ENCODE results near the gene VCAM1.

Gene VCAM1, protein sequence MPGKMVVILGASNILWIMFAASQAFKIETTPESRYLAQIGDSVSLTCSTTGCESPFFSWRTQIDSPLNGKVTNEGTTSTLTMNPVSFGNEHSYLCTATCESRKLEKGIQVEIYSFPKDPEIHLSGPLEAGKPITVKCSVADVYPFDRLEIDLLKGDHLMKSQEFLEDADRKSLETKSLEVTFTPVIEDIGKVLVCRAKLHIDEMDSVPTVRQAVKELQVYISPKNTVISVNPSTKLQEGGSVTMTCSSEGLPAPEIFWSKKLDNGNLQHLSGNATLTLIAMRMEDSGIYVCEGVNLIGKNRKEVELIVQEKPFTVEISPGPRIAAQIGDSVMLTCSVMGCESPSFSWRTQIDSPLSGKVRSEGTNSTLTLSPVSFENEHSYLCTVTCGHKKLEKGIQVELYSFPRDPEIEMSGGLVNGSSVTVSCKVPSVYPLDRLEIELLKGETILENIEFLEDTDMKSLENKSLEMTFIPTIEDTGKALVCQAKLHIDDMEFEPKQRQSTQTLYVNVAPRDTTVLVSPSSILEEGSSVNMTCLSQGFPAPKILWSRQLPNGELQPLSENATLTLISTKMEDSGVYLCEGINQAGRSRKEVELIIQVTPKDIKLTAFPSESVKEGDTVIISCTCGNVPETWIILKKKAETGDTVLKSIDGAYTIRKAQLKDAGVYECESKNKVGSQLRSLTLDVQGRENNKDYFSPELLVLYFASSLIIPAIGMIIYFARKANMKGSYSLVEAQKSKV

DNA sequence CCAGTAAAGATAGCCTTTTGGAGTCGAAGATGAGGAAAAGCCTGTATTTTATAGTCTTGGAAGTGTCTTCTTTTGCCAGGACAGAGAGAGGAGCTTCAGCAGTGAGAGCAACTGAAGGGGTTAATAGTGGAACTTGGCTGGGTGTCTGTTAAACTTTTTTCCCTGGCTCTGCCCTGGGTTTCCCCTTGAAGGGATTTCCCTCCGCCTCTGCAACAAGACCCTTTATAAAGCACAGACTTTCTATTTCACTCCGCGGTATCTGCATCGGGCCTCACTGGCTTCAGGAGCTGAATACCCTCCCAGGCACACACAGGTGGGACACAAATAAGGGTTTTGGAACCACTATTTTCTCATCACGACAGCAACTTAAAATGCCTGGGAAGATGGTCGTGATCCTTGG, at the start of gene VCAM1:
TSS of gene VCAM1 (plus strand) at position 253 of the 400 bp plus-strand sequence. CDS start at position 372, 119 bp downstream.
- DNase-seq = peak; percentile 2

DNA sequence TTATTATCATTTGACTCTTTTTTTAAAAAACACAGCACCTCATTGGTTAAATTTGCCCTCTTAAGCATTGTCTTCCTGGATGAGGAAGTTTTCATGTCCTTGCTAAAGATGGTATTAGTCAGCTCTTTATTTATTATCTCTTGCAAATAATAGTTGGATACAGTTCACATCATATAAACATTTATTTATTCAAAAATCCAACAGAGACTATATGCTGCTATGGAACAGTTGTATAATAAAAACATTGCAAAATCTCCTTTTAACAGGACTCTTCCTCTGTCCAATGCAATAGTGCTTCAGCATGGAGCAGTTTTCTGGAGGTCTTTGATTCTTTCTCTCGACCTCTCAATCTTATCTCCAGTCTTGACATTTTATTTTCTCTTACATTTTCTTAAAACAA, 49.5 kb upstream of the VCAM1 start:
- no peak for DNase-seq

DNA sequence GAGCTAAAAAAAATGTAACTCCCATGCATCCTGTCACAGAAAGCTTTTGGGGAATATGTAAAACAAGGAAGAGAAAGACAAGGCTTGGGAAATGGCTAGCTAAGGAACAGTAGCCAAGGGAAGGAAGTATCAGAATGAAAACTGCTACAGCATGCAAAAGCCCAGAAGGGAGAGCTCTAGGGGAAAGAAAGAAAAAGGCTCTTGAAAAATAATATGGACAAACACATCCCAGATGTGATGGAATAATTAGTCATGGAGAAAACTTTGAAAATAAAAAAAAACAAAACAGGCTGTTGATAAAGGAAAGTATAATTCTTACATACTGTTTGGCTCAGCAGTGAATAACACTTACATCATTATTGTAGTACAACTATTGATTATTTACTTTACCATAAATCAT, 47.9 kb upstream of the VCAM1 start:
- no peak for DNase-seq

DNA sequence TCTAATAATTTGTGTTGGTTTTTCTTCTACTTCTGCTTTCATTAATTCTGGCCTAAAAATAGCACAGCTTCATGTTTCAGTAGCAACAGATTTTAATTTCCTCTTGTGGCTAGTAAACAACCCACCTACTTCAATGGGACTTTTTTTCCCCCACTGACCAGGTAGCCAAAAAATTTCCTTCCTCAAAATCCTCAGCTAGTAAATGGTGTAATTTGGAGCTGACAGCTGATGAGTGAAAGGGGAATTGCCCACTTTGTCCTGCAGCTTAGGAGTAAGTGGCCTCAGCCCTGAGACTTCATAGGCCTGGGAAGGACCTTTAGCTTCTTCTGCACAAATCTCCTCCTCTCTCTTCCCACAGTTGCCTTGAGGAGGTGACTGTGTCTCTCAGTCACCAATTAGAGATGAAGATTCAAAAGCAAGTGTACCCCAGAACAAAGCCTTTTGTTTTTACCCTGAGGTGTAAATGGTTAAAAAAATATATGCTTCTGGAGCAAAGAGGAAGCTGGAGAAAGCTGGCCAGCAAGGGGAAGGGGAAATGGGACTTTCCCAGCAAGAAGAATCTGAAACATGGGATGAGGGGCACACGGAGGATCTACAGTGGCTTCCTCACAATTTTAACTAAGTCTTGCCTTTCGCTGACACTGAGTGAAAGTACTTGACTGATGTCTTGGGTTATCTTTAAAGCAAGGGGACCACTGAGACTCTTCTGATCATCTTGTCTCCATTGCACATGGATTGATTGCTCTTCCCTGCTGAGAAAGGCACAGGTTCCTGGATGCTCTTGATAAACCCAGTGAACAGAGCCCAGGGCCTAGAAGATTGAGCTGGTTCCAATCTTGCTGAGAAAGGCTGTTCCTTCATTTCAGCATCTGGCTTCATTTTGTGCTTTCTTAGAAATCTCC, 35.8 kb upstream of the VCAM1 start:
- DNase-seq = no peak

DNA sequence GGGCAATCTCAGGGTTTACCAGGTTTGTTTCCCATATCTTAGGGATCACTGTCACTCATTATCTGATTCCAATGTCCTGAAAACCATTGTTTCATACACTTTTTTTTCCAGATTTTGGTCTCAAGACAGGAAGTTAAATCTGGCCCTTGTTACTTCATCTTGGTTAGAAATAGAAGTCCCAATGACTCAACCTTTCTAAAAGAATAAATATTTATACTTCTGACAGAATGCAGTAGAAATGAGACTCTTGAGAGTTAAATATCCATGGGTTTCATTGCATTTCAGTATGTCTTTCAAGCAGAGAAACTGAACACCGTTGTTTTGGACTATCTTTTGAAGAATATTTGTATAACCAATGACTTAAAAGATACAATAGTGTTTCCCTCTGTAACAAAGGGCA, 19.8 kb upstream of the VCAM1 start:
- no peak for DNase-seq

DNA sequence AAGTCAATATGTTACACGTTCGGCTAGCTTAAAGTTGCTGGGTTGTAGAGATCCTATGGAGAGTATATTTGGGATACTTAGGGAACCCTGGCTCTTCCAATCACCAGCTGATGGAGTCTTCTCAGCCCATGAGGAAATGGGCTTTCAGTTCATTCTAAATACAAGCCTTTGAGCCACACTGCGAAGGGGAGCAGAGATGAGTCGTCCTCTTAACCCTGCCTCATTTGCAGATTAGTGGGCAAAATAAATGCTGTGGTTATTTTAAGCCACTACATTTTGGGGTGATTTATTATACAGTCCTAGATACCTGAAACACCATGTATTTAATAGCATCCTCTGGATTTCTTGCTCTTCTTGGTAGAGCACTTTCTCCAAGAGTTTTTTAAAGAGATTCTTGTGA, 19.0 kb upstream of the VCAM1 start:
- no peak for DNase-seq

DNA sequence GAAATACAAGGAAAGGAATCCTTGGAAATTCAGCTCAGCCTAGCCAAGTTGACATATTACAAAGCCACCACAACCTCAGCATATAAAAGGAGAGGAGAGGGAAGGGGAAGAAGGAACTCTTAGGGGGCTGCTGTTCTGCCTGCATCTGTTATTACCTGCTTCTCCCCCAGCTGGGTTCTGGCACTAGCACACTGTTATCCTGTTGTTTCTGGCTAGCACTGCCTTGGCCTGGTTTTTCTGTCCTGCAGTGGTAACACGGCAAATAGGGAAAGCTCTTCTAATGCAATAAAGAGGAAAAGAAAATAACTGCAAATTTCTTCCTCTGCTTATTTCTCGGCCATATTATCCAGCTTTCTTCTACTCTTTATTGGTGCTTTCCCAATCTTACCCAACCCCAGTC, 16.5 kb upstream of the VCAM1 start:
- no peak for DNase-seq

DNA sequence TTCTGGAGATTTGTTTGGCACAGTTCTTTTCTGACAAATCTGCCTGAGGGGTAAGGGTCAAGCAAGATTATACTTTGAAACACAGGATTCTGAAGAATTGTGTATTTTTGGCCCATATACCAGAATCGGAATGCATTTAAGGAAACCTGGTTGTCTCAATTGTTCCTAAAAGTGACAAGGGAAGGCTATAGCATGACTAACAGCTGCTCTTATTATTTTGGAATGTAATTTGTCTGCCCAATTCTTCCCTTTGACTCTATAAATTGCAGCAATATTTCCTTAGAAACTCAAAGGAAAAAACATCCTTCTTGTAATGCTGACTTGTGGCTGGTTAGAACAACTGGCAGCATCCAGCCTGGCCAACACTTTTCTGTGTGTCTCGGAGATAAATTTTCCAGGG, 15.8 kb upstream of the VCAM1 start:
- DNase-seq = no peak

DNA sequence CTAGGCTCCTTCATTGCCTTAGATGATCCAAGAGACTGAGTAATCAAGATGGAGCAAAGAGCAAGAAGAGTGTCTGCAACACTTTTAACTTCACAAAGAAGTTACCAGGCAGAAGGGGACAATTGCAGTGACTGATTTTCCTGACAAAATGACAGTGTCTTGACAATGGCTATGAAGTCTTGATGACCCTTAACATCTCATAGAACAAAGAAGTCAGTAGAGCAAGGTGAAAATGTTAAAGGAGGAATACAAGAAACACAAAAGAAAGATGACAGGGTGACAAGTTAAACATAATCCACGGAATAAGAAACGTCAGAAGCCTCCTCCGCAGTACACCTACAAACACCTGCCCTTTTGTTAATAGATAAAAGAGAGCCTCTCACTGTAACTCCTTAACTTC, 15.1 kb upstream of the VCAM1 start:
- DNase-seq = no peak

DNA sequence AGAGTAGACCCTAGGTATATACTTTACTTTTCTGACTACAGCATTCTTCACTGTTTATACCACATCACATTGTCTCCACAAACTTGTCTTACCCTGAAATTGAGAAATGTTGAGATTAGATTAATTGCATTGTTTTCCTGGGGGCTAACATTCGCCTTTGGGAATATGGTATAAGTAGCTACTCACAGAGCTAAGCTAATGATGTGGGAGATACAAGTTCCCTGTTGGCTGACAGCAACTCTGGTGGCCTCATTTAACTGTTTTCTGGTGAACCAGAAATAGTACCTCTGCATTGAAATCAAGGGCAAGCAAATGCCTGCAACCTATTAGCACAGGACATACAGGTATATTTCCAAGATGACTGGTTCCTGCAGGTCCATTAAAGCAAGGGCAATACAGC, 13.2 kb upstream of the VCAM1 start:
- DNase-seq = no peak

DNA sequence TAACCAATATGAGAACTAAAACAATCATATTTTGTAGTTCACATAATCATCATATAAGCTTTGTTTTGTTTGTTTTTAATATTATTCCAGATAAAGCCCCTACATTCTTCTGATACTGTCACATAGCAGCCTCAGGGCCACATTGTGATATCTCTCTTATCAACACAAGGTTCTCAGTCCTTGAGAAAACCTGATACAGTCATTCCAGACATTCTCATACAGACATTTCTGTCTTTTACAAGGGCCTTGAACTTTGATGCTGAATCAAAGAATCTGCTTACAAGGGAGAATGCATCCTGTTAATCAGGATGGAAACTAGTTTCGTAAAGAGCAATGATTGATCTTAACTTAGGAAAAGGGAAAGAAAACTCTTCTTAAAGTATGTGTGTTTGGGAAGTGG, 12.7 kb upstream of the VCAM1 start:
- DNase-seq = no peak

DNA sequence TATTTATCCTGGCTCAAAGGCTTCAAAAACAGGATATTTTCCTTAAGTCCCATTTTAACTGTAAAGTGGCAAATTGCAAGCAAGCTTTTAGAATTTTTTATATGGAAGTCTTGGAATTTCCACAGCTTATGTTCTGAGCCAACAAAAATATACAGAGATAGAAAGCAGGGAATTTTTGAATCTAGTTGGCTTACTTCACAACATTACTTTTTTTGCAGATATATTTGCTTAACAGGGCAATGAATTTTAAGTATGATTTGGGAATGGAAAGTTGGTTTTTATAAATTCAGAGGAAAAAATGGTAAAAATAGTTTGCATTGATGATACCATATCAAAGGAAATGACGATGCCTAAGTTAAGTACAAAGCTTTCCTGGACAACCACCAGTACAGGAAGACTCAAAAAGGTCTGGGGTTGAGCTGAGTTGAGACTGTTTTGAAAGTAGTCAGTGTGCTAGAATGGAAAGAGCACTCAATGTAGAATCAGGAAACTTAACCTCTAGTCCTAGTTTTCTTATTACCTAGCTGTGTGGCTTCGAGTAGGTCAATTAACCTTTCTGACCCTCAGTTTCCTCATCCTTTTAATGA, 11.0 kb upstream of the VCAM1 start:
- no peak for DNase-seq

DNA sequence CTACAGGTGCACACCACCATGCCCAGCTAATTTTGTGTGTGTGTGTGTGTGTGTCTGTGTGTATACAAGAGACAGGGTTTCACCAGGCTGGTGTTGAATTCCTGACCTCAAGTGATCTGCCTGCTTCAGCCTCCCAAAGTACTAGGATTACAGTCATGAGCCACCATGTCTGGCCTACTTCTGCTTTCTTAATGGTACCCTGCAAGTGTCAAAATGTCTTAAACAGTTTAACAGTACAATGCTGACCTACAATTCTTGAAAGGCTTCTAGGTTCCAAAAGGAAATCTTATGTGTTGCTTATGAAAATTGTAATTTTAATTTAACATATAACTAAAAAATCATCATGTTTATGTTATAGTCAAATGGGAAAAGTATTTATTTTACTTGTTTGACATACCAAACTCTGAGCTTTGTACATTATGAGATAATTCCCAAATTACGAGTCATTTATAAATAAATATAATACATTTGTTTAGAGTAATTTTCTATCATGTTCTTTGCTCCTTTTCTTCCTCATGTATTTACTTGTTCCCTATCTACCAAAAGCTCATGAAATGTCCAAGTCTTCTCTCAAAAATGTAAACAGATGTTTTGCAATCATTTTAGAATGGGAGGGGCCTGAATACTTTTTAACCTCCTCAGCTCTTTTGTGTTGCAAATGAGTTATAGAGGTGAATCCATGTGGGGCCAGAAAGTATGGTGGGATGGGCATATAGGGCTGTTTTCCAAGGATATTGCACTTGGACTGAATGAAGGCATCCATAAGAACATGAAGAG, 8.4 kb upstream of the VCAM1 start:
- DNase-seq = no peak

DNA sequence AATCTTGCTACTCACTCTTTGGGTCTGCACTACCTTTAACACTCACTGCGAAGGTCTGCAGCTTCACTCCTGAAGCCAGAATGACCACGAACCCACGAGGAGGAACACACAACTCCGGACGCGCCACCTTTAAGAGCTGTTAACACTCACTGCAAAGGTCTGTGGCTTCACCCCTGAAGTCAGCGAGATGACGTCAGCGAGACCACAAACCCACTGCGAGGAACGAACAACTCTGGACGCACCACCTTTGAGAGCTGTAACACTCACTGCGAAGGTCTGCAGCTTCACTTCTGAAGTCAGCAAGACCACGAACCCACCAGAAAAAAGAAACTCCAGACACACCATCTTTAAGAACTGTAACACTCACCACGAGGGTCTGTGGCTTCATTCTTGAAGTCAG, 6.5 kb upstream of the VCAM1 start:
- DNase-seq = peak; percentile 64

DNA sequence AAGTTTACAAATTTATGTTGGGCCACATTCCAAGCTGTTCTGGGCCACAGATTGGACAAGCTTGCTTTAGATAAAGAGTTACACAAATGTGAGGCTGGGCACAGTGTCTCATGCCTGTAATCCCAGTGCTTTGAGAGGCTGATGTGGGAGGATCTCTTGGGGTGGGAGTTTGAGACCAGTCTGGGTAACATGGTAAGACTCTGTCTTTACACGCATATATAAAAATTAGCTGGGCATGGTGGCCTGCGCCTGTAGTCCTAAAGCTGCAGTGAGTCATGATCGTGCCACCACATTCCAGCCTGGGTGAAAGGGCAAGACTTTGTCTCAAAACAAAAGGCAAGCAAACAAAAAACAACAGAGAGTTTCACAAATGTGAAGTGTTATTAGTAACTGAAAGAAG, 5.9 kb upstream of the VCAM1 start:
- DNase-seq = no peak

DNA sequence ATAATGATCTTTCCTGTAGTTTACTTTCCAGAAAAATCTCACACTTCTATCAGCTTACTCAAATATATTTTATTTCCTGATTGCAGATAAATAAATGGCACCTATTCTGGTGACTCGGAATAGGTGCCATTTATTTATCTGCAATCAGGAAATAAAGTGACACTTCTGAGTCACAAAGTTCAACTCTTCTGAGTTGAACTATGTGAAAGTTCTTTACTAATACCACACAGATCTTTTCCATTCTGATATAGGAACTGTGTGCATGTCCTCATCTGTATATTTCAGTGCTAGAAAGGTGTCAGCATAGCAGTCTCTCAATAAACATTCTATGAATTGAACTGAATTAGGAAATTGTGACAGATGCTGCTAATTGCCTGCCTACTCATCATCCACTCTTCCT, 4.9 kb upstream of the VCAM1 start:
- DNase-seq = no peak

DNA sequence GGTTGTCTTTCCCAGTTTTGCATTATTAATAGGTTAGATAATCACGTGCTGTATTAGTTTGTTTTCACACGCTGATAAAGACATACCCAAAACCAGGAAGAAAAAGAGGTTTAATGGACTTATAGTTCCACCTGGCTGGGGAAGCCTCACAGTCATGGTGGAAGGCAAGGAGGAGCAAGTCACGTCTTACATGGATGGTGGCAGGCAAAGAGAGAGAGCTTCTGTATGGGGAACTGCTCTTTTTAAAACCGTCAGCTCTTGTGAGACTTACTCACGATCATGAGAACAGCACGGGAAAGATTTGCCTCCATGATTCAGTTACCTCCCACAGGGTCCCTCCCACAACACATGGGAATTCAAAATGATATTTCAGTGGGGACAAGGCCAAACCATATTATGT, 2.3 kb upstream of the VCAM1 start:
- no peak for DNase-seq

DNA sequence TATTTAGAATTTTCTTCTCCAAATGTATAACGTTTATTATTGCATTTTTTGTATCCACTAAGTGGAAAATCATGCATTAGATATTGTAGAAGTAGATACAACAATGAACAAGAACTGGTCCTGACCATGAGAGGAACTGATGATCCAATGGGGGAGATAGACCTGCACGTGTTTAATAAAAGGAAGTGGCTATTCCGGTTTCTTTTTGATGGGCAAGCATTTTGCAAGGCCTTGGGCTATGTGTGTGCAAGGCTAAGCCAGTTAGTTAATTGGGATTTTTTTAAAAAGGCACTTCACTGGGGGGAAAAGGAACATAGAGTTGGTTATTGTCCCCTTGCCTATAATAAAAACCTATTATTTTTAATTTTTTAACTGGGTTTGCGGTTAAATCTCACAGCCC, 961 bp upstream of the VCAM1 start:
- DNase-seq = no peak

DNA sequence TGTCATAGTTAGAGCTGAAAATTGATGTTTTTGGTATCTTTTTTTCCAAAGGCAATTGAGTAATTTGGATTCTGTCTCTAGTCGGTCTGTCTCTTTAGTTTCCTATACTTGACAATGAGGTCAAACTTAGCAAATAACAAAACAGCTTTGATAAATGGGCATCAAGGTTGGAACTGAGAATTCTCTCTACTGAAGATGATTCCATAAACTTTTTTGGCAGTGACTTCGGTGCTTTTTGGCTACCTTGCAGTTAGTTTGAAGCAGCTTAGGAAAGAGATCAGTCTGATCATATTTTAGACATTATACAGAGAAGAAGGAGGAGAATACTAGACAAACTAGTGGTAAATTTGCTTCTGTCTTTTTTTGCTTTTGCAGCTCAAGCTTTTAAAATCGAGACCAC, 559 bp downstream of the VCAM1 start:
- DNase-seq = no peak

DNA sequence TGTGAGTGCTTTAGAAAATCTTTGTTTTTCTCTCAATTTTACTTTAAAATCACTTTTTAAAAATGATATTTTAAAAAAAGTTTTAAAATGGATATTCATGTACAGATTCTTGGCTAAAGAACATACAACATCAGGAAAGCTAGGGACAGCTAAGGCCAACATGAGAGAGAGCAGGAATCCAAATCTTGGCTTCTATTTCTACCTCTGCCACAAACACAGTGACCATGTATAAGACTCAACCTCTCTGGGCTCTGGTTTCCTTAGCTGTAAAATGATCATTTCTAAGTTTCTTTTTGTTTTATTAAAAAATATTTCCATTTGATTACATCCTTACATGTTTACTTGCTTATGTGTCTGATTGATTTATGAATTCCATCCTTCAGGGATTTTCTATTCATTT, 1.2 kb downstream of the VCAM1 start:
- DNase-seq = no peak

DNA sequence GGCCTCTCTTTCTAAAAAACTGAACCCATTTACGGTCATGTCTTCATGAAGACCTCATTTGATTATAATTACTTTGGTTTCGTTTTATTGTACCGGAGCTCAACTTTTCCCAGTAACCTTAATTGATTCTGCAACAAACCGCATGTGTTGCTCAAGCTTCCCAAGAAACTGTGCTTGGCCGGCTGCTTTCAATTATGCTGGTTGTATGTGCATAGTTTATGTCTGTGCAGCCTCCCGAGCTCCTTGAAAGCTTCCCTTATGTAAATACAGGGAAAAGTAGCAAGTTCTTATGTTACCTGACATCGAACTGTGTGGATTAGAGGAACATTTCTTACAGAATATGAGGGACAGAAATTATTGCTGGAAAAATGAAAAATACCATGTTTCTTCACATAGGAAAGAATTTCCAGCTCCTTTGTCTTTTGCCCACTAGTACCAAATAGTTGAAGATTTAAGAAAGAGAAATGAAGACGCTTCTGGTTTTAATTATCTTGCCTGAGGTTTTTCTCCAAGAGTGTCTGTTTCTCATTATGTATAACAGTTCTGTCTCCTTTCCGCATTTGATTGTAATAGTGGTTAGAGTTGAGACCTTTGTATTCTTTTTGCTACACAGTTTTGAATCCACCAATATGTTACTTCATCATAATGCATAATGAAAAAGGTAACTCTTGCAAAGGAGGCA, 2.1 kb downstream of the VCAM1 start:
- no peak for DNase-seq

DNA sequence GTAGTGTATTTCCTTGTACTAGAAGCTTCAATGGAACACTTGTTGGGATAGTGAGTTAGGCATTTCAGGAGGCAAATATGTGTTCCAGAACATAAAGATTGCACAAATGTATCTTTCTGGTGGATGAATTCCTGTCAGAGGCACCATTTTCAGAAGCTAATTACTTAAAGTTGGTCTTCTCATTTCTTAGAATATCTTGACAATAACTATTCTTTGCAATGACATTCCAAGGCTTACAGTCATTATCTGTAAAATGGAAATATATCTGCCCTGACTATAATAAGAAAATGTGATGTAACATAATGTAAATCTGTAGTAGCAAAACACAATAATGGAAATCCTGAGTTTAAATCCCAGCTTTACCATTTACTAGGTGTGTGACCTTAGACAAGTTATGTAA, 2.7 kb downstream of the VCAM1 start:
- DNase-seq = no peak
